Midbrain (tissue), 1 donor: ENCODE results near the gene FGD2.
"Not testable (repeated sequence)": the region's sequence is repeated elsewhere in the genome, so short reads cannot be mapped to it uniquely, and the experiment has no call there.

Source experiments
- DNase-seq: peaks from one replicate; lab custom pipeline; 2025; lab: John Stamatoyannopoulos, UW

The FGD2 gene

DNA sequence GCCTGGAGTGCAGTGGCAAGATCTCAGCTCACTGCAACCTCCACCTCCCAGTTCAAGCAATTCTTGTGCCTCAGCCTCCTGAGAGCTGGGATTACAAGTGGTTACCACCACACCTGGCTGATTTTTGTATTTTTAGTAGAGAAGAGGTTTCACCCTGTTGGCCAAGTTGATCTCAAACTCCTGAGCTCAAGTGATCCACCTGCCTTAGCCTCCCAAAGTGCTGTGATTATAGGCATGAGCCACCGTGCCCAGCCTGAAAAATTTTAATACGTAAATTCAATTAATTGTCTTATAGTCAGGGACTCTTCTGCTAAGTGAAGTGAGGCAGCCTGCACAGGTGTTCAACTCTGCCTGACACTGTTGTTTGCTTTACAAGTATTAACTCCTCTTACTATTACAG lies 15.1 kb upstream of the FGD2 start:
- DNase-seq: not testable (repeated sequence)

DNA sequence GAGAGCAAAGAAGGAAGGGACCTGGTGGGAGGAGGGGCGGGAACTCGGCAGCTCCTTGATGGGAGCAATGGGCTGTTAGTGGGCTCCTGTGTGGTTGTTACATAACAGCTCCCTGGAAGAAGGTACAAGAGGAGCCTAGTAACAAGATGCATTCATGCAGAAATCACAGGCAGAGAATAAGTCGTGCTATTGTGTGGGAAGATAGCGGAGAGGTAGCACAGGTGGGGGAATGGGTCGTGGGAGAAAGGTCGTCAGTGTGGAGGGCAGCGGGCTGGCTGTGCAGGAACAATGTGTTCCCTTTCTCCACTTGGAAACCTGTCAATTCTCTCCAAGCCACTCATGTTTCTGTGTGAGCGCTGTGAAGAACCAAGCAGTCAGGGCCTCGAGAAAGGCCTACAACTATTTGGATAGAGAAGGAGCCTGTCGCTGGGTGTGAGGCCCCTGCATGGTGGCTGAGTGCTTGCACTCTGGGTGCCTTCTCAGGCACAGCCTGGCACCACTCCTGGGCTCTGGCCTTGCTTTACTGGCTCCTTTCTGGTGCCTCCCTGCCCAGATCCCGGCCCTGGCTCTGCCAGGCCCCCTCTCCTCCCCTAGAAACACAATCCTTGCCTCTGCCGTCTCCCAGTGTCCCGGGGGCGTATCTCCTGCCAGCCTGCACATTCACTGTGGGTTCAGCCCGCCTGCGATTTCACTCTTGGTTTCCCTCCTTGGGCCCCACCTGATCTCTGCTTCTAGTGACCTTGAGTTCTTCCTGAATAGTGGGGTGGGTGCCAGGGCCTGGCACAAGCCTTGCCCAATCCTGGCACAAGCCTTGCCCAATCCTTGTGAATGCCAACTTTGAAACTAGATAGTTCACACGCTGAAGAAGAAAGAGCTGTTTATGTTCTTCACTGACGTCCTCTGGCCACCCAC lies 7.4 kb upstream of the FGD2 start:
- DNase-seq: peak; percentile 86

DNA sequence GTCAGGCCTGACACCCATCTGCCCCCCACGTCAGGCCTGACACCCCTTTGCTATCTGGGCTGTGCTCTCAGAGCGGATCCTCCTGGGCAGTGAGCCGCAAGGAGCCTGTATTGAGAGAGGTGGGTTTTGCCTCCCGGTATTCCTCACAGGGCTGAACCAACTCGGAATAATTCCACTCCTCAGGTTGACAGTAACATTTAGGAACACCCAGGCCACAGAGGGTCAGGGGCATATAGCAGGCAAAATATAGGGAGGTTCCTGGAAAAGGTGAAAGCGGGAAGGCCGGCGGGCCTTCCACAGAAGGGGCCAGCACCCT lies 6.8 kb upstream of the FGD2 start:
- DNase-seq: no peak

DNA sequence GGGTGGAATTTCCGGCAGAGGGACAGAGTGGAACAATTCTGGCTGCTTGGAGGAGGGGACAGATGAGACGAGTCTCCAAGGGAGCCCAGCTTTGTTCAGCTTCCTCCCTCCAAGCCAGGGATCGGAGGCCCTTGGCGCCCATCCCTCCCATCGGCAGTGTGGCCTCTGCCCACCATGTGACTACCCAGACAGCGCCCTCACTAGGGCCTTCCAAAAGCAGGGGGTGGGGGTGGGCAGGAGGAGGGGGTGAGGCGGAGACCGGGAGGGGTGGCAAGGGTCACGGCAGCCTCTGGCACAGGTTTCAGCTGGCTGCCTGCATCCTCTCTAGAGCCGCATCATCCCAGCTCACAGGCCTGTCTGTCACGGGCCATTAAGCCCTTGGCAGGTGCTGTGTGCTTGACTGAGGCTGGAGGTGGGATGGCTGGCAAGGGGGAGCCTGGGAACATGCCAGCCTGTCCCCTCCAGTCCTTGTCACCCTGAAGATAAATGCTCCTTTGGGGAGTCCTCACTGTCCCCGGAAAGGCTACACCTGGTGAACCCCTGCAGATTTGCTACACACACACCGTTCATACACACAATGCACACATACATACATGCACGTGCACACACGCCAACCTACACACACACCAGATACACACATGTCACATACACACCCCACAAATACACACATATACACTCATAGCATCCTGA lies 6.2 kb upstream of the FGD2 start:
- peak; percentile 52 for DNase-seq

DNA sequence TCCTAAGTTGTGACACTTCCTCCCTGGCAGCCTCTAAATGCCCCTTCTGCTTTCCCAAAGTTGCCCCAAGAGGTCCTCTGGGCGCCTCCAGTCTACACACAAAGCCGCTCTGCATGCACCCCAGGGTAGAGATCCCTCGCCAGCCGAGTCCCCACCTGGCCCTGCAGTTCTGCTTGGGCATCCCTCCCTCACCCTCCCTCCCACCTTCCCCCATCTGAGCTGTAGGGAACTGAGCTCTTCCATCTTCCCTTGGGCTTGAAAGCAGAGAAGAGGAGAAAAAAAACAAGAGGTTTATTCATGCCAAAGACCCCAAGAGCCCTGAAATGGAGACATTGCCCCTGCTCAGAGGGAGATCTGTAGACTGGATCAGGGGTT lies 5.7 kb upstream of the FGD2 start:
- no peak for DNase-seq

DNA sequence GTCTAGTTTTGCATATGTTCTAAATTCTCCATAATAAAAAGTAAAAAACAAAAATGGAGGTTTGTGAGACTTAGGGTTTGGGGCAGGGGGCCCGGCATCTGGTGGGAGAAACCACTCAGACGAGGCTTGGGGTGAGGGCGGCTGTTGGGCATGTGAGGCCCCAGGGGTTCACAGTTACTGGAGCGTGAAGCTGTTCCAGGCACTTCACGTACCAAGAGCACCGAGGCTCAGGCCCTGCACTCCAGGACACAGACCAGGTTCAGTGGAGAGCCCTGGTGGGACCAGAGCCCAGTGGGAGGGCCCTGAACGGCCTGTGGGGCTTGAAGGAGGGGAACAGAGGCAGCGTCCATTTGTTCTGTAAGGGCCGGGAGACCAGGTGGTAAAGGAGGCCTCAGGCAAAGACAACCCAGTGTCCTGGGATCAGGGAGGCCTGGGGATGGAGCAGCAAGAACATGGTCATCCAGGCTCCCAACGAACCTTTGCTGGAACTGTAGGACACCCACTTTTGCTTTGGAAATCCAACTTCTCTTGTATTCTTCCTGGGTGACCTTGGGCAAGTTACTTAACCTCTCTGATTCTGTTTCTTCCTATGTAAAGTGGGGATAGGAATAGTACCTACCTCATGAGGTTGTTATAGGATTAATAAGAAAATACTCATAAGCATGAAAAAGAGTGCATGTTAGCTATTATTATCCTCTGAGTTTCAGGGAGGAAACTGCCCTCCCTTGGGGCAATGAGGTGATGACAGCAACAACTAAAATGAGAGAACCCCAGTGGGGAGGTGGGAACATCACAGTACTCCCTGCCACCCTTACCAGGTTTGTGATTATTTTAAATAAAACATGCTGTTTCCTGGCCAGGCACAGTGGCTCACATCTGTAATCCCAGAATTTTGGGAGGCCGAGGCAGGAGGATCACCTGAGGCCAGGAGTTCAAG lies 1.1 kb upstream of the FGD2 start:
- no peak for DNase-seq

DNA sequence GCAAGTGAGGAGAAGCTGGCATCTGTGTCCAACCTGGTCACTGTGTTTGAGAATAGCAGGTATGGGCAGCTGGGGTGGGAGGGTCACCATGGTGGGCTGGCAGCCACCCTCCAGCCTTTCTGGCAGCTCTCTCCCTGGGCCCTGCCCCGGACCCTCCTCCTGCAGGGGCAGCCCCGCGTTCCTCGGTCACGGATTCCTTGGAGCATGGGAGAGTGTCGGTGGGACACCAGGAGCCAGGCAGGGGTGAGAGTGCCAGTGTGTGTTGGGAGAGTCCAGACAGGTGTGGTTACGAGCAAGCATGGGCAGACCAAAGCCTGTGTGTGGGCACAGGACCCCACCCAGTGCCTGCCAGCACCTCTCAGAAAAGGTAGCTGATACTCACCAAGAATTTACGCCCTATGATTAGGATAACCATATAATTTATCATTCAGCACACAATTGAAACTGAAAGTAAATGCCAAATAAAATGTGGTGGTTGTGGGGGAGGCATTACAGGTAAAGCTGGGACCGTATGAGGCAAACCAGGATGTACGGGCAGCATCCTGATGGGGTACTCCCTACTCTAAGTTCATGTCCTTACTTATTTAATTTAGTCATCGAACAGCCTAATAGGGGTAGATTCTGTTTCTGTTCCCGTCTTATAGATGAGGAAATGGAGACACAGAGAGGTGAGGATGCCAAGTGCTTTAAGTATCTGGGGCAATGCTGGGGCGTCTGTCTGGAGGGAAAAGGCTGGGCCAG lies 542 bp downstream of the FGD2 start:
- DNase-seq: no peak

DNA sequence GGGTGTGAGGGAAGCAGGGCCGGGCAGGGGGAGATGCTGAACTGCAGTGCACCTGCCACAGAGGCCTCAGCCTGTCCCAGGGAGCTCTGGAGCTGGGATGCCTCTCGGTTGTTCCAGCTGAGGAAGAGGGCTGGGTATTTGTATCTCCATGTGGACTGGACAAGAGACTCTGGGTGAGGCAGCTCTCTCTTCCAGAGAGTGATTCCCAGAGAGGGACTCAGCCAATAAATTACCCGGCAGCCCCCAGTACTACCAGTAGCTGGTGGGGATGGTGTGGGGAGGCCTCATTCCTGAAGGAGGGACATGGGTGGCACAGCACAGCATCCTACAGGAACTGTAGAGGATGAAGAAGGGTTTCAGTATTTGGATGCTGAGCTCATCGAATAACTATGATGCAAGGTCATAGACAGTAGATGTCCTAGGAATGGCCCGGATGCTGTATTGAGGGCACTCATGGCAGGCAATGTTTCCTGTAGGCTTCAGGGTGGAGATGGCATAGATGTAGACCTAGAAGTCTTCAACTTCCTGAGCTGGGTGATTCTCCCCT lies 1.4 kb downstream of the FGD2 start:
- DNase-seq: no peak

DNA sequence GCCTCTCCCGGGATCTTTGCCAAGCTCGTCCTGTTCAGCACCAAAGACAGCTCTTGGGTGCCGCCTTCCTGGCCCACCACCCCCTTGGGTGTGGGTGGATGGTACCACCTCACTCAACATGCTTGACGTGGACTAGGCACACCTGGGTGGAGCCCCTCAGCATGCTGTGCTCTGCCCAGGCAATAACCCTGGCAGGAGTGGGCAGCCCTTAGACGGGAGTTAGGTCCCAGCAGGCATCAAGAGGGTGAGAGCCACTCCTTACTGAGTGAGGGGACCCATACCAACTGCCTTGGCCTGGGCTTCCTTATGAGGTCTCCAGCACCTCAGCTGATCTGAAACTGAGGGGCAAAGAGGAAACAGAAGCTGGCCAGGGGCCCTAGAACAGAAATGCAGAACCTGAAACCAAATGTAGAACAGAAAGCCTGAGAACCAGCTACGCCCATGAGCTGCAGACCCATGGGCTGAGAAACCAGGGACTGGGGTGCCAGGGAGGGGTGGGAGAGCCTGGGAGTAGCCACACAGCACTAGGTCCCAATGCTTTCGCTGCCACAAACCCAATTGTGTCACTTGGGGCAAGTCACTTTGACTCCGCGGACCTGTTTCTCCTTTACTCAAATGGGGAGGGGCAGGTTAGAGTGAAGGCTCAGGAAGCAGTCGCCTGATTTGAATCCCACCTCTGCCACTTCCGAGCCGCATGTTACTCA lies 2.0 kb downstream of the FGD2 start:
- DNase-seq: no peak

DNA sequence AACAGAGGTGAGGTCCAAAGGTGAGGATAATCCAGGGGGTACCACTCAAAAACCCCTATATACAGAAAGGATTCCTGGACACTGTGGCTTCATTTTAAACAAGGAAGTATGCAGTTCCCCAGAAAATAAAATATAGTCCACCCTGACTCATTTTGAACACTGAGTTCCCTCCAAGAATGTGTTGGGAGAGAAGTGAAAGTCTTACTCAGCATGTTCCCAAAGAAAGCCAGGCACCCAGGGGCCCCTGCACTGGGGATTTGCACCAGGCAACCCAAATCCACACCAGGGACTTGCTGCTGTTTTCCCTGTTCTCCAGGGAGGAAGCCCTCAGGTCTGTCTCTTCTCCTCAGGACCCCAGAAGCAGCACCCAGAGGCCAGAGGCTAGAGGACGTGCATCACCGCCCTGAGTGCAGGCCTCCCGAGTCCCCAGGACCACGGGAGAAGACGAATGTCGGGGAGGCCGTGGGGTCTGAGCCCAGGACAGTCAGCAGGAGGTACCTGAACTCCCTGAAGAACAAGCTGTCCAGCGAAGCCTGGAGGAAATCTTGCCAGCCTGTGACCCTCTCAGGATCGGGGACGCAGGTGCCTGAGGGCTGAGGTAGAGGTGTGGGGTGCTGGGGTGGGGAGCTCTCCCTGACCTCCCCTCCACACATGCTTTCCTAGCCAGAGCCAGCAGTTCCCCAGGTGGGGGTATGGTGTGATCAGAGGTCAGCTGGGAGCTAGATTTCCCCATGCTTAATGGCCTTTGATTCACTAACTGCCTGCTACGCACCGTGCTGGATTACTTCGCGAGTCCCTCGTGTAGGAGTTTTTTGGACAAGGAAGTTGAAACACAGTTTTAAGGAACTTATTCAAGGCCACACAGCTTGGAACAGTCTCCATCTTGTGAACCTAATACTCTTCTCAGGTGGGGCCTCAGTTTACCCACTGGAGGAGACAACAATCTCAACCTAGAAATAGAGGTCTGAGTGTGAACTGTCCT lies 3.3 kb downstream of the FGD2 start:
- DNase-seq: peak; percentile 55

DNA sequence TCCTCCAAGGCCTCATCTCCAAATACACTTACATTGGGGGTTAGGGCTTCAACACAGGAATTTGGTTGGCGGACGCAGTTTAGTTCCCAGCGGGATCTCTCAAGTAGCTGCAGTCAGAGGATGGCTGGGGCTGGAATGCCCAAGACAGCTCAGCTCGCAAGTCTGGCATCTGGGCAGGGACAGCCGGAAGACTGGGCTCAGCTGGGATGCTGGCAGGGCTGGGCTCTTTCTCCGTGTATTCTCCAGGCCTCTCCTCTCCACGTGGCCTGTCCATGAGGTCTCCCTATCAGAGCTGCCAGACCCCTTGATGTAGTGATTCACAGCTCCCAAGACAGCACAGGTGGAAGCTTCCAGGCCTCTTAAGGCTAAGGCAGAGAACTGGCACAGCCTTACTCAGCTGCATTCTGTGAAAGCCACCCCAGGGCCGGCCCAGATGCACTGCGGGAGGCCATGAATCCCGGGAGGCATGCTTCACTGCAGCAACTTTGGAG lies 5.0 kb downstream of the FGD2 start:
- DNase-seq: no peak

DNA sequence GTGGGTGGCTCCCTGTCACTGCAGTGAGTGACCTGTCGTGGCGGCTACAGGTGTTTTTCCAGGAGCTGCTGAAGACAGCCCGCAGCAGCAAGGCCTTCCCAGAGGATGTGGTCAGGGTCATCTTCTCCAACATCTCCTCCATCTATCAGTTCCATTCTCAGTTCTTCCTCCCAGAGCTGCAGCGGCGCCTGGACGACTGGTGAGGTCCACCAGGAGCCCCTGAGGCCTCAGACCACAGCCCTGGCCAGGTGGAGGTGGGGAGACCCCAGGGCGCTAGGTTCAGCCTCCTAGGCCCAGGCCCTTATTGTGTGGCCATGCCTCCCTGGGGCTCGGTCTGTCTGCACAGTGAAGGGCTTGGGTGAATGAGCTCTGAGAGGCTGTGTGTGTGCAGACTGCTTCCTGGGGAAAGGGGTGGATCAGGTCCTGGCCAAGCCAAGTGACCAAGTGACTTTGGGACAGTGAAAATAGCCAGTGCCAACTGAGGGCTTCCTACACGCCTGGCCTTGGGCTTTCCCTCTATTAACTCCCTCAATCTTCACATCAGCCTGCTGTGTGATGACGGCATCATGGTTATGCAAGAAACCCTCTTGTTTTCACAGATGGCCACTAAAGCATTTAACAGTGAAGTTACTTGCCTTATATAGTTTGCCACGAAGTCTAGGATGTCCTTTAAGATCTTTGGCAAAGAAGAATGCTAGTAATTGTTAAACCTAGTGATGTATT lies 6.4 kb downstream of the FGD2 start:
- DNase-seq: no peak

DNA sequence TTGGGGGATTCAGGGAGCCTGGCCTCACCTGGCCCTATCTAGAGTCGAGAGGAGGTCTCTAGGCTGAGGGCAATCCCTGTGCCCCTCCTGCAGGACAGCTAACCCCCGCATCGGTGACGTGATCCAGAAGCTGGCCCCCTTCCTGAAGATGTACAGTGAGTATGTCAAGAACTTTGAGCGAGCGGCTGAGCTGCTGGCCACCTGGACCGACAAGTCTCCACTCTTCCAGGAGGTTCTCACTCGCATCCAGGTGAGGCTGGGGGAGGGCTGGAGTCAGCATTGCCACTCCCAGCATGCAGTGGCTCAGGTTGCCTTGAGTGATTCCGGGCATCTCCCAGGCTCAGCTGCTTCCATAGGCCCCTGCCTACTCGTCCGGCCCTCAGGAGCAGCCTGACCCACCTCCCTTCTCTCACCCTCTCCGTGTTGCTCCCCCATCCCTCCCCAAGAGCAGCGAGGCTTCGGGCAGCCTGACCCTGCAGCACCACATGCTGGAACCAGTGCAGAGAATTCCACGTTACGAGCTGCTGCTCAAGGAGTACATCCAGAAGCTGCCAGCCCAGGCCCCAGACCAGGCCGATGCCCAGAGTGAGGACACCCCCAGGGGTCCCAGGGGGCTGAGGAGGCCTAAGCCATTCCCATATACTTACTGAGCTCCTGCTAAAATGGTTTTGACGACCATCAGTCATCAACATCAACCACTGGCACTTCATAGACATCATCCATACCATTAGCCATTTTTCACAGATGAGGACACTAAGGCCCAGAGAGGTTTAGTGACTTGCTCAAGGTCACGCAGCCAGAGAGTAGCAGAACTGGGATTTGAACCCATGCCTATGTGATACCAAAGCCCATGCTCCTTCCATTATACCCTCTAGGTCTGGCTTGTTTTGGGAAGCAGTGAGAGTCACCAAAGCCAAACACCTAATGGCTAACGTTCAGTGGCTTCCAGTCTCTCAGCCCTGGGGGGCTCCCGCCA lies 8.3 kb downstream of the FGD2 start:
- no peak for DNase-seq

DNA sequence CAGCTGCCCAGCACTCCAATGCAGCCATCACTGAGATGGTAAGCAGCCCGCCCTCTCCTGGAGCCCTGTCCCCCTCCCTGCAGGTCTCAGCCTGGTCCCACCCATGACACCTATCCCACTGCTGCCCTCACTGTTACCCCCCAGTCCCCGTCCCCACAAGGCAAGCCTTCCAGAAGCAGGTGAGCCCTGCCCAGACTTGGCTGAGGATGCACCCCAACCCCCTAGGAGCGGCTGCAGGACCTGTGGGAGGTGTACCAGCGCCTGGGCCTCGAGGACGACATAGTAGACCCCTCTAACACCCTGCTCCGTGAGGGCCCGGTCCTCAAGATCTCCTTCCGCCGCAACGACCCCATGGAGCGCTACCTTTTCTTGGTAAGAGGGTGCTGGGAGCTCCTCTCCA lies 9.2 kb downstream of the FGD2 start:
- DNase-seq: no peak

DNA sequence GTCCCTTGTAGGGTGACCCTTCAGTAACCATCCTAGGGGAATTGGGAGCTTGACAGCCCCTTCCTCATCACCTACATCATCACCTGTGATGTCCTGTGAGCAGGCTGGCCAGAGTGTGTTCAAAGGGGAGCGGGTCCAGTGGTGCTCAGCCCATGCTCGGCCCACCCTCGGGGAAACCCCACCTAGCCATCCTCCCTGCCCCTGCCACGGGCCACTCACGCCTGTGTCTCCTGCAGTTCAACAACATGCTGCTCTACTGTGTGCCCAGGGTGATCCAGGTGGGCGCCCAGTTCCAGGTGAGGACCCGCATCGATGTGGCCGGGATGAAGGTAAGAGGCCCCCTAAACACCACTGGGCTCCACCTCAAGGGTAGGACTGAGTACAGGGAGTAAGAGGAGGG lies 10.1 kb downstream of the FGD2 start:
- DNase-seq: no peak

DNA sequence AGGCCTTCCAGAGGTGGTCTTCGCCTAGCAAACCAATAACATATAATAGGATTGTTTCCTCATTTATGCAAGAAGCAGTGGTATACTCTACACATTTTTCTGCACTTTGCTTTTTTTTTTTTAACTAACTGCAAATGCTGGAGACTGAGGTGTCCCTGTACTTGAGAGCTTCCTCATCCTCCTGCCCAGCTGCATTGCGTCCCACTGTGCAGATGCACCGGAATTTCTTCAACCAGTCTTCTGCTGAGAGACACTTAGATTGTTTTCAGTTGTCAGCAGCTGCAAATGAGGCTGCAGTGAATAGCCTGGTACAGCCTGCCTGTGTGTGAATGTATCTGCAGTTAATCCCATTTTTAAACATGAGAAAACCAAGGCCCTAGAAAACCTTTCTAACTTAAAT lies 11.5 kb downstream of the FGD2 start:
- no peak for DNase-seq

DNA sequence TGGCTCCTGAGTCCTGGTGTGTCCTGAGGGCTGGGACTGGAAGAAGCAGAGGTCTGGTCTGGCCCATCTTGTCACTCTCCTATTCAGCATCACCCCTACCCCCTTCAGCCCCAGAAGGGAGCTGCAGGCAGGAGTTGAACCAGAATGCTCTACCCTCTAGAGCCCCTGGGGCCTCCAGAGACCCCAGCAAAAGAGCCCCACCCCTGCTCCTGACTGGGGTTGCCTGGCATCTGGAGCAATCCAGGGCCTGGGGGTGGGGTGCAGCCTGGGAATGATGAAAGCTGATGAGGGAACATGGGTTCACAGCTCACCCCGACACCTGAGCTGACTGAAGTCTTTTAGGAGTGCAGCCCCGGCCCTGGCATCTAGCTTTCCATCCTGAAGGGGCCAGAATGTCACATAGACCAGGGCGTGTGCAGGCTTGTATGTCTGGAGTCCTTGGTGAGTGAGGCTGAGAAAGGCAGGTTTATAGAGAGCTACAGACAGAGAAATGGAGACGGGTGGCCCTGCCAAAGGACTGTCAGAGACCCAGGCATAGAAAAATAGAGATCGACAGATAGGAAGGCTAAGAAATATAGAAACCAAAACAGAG lies 12.2 kb downstream of the FGD2 start:
- DNase-seq: no peak
